ENCODE measurements around the gene SHE.

Gene SHE

GRCh38 chr1:154478013-154478412 is 24.2 kb downstream of the SHE start:
- no peak for TF ChIP-seq POLR2A (IDR thresholded peaks at IDR 0.05; ENCODE audit: low read depth, low read length)
- FAIRE-seq: no peak
- DNase-seq (ENCODE audit: insufficient read length, low spot score): no peak

DNA sequence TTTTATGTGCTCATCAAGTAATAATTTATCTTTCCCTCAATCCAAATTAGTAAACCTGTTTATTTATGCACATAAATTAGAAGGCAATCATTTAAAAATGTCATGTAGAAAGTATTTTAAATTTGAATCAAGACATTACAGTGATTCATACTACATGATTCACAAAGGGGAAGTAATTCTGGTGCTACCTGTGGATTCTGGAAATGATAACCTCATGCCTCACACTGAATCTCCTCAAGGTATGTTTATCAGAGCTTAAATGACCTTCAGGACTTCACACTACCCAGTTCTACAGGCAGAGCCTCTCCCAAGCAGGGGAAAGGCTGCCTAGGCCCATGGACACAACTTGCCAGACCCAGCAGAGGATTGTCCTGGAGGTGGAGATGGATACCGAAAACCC is 25.4 kb downstream of the SHE start:
- FAIRE-seq (no peak), DNase-seq (ENCODE audit: insufficient read length, low spot score) (no peak)
- TF ChIP-seq POLR2A (IDR thresholded peaks at IDR 0.05; ENCODE audit: low read depth, low read length): no peak

- FAIRE-seq (no peak), DNase-seq (ENCODE audit: insufficient read length, low spot score) (peak; percentile 61)
- no peak for TF ChIP-seq POLR2A (IDR thresholded peaks at IDR 0.05; ENCODE audit: low read depth, low read length)
Observed at GRCh38 chr1:154474802-154475201, 27.4 kb downstream of the SHE start.

DNA sequence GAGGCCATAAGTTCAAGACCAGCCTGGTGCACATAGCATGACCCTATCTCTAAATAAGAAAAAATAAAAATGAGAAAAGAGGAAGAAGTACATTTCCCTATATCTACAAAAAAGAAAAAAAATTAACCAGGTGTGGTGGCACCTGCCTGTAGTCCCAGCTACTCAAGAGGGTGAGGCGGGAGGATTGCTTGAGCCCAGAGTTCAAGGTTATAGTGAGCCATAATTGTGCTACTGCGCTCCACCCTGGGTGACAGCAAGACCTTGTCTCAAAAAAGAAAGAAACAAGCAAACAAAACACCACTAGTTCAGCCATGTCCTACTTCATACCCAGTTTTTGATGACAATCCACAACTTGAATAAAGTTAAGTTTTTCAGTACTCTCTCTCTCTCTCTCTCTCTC is 30.9 kb downstream of the SHE start:
- FAIRE-seq (no peak), DNase-seq (ENCODE audit: insufficient read length, low spot score) (no peak)
- TF ChIP-seq POLR2A (IDR thresholded peaks at IDR 0.05; ENCODE audit: low read depth, low read length): no peak

- no peak for DNase-seq (ENCODE audit: insufficient read length, low spot score)
- no peak for FAIRE-seq
- no peak for TF ChIP-seq POLR2A (IDR thresholded peaks at IDR 0.05; ENCODE audit: low read depth, low read length)
Observed at GRCh38 chr1:154469844-154470560, 32.2 kb downstream of the SHE start.

GRCh38 chr1:154468535-154469250 is 33.5 kb downstream of the SHE start:
- FAIRE-seq (no peak), DNase-seq (ENCODE audit: insufficient read length, low spot score) (no peak)
- no peak for TF ChIP-seq POLR2A (IDR thresholded peaks at IDR 0.05; ENCODE audit: low read depth, low read length)

GRCh38 chr1:154467434-154468102 is 34.6 kb downstream of the SHE start:
- DNase-seq (ENCODE audit: insufficient read length, low spot score) (no peak), FAIRE-seq (no peak)
- no peak for TF ChIP-seq POLR2A (IDR thresholded peaks at IDR 0.05; ENCODE audit: low read depth, low read length)

- FAIRE-seq (no peak), DNase-seq (ENCODE audit: insufficient read length, low spot score) (no peak)
- no peak for TF ChIP-seq POLR2A (IDR thresholded peaks at IDR 0.05; ENCODE audit: low read depth, low read length)
Observed at GRCh38 chr1:154466921-154467417, 35.2 kb downstream of the SHE start.

- no peak for DNase-seq (ENCODE audit: insufficient read length, low spot score)
- TF ChIP-seq POLR2A (IDR thresholded peaks at IDR 0.05; ENCODE audit: low read depth, low read length): no peak
- no peak for FAIRE-seq
Observed at GRCh38 chr1:154466206-154466605, 36.0 kb downstream of the SHE start.

- DNase-seq (ENCODE audit: insufficient read length, low spot score): no peak
- FAIRE-seq: no peak
- no peak for TF ChIP-seq POLR2A (IDR thresholded peaks at IDR 0.05; ENCODE audit: low read depth, low read length)
Observed at GRCh38 chr1:154465621-154466195, 36.5 kb downstream of the SHE start.

DNA sequence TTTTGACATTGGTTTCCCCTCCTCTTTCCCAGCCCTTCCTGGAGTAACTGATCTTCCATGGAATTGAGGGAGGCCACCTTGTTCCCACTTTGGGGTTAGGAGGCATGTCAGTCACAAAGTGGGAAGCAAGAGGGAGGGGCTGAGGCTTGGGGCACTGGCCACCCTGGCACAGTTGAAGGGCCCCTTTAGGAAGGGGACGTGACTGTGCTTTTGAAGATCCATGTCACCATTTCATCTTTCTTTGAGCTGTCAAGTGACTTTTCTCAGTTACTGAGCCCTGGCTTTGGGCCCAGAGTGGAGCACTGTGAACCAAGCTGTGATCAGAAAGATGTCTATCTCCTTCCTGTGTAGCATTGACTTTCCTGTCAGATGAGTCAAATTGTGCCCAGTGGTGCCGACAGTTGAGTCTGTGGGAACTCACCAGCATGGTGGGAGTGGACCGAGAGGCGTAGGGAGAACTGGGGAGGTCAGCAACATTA is 38.7 kb downstream of the SHE start:
- TF ChIP-seq POLR2A (IDR thresholded peaks at IDR 0.05; ENCODE audit: low read depth, low read length): no peak
- peak; percentile 38 for DNase-seq (ENCODE audit: insufficient read length, low spot score)
- FAIRE-seq: no peak

GRCh38 chr1:154460695-154461260 is 41.4 kb downstream of the SHE start:
- FAIRE-seq: no peak
- TF ChIP-seq POLR2A (IDR thresholded peaks at IDR 0.05; ENCODE audit: low read depth, low read length): no peak
- no peak for DNase-seq (ENCODE audit: insufficient read length, low spot score)

- DNase-seq (ENCODE audit: insufficient read length, low spot score) (no peak), FAIRE-seq (no peak)
- TF ChIP-seq POLR2A (IDR thresholded peaks at IDR 0.05; ENCODE audit: low read depth, low read length): no peak
Observed at GRCh38 chr1:154459080-154459479, 43.1 kb downstream of the SHE start.

DNA sequence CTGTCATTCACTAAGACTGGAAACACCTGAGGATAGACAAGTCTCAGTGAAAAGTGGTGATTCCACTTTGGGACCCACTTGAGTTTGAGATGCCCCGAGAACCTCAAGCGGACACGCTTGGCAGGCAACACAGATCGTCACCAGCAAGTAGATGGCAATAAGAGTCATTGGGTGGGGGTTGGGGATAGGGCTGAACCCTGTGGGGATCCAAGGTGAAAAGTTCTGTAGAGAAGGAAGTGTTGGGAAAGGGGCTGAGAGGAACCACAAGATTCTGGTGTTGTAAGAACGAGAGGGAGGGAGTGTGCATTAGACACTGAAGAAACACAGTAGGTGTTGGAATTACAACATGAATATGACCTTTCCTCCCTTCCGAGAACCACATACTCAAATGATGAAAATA is 45.6 kb downstream of the SHE start:
- FAIRE-seq (no peak), DNase-seq (ENCODE audit: insufficient read length, low spot score) (no peak)
- TF ChIP-seq POLR2A (IDR thresholded peaks at IDR 0.05; ENCODE audit: low read depth, low read length): no peak
